ENCODE results near the gene LNX2.

The LNX2 gene

DNA sequence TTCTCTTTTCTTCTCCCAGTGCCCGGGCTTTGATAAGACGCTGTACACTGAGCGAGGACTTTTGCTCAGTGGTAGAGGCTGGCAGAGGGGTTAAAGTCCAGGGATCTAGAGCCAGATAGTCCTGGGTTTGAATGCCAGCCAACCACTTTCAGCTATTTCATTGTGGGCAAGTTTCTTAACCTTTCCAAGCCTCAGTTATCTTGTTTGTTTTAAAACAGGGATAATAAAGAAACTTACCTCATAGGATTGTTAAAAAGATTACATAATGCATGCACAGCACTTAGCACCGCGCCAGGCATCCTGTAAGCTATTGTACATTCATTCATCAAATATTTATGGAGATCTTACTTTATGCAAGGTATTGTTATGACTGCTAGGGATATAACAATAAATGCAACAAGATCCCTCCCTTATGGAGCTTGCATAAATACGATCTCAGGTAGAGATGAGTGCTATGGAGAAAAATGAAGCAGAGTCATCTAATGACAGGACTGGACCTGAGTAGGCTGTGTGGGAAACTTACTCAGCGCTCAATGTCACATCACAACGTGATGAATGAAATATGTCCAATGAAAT, 70.8 kb downstream of the LNX2 start:
- peak; percentile 86 for DNase-seq

DNA sequence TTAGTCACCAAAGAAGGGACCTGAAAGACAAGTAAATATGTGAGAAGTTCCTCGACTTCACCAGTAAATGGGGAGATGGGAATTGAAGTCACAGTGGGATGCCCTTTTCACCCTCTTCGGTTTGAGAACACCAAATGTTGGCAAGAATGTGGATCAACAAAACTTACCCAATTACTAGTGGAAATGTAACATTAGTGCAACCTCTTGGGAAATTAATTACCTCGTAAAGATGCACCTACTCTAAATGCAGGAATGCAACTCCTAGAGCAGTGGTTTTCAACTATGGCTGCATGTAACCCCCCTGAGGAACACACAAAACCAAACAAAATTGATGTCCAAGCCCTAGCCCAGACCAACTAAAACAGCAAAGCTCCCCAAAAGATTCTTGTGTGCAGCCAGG, 78.1 kb downstream of the LNX2 start:
- no peak for DNase-seq

DNA sequence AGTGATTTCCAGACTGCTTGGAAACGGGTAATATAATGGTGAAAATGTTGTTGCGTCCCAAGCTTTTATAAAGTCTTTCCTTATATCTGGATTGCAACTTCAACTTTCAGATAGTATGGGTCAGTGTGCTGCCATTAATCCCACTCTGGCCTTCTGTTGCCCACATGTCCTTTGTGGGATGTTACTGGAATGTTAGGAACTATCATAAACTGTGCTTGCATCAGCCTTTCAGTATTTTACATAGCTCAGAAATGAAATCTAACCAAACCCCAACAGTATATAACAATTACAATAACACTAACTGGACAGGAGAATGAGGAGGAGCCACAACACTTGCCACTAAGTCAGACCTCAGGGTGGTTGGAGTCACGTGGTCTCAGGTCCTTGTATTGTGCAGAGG, 78.9 kb downstream of the LNX2 start:
- DNase-seq: no peak

DNA sequence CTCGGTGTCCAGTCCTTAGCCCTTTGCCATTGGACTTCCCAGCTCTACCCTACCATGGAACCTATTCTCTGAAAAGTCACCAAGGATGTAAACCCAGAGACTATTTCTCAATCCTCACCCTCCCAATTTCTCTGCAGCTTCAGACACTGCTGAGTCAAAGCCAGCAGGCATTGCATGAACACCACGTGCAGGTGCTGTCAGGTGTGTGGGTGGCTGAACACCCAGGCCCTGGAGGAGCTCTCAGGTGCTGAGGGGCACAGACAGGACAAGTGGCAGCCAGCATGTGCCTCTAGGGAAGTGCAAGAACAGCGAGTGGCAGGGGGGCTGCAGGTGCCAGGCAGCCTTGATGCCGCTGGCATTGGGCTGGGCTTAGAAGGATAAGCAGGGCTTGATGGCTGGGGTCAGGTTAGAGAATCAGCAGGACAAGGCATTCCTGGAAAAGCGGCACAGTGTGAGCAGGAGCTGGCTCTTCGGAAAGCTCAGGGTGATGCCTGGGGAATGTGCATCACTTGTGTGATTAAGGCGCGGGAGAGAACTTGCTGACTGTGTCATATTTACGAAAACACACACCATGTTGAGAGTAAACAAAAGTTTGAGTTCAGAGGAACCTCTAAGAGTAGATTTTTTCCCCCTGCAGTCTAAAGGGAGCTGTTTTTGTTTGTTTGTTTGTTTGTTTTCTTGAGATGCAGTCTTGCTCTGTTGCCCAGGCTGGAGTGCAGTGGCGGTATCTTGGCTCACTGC, 83.8 kb downstream of the LNX2 start:
- DNase-seq: peak; percentile 60

DNA sequence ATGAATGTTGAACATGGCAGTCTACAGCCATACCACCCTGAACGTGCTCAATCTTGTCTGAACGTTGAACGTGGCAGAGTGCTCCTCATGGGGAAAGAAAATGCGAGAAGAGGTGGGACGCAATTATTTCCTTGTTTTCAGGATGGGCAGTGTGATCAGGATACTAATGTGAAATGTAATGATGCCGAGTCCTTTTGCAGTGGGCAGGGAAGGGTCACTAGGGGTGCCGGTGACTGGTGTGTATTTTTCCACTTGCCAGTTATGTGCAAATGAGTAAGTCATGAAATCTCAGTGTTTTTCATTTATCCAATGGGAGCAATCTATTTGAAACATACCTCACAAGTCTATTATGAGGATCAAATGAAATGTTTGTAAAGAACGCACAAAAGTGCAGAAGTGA, 84.8 kb downstream of the LNX2 start:
- peak; percentile 39 for DNase-seq

DNA sequence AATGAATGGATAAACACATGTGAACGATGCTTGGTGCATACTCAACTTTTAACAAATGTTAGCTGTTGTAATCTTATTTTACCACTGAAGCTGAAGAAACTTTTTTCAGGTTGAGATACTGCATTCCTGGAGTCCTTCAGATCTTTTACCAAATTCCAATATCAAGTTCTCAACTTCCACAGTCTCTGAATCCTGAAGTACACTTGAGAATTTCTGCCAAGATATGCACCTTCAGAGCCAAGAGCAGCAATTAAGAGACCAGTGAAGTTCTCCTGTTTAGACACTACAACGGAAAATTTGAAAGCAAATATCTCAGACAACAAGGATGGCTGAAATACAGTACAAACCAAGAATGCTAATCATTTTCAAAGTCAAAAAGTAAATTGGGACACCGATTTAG, 85.3 kb downstream of the LNX2 start:
- DNase-seq: no peak

DNA sequence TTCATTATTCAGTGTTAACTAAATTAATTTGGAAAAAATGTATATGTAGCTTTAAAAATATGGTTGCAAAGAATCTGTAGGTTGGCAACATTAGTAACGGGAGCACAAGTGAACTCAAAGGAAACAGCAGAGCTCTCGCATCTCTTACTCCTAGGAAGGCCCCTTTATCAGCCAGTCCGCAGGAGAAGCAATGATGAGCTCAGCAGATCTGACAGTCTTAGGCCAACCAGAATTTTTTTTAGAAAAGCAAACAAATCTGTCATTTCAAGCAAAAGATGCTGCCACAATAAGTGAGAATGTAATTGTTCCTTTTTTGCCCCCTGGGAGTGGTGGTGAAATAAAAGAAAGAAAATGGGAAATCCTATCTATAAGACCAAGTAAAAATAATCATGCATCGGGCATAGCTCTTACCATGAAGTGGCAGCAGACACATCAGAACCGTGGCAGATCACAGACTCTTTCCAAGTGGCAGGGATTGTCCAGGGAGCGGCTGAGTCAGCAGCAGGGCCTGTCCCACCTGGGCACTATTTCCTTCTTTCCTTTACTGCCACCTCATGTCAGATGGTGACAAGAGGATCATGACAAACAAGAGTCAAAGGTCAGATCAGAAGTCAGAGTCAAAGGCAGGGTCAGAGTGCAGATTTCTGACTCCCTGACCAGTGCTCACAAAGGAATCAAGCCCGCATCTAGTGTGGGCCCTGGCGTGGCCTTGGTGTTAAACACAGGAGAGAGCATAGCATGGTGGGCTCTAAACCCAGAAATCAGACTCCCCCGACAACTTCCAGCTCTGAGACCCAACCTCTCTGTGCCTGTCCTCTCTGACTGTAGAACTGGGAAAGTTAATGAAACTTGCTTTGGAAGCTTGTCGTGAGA, 86.0 kb downstream of the LNX2 start:
- no peak for DNase-seq

DNA sequence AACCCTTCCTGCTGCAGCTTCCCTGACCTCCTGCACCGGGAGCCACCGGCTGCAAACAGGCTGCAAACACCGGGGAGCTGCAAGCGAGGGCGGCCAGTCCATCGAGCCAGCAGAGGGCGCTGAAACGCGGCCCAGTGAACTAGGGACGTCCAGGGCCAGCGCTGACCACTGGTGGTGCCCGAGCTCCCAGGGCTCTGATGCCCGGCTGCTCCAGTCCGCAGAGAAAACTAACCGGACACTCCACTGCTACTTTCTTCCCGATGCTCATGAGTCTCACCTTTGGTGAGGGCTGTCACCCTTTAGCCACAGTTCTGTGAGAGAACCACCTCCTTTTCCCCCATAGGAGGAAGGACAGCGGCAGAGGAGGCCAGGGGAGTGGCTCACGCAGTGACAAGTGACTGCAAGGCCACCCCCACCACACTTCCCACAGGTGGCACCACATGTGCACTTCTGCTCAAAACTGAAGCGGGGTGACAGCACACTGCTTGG, 87.1 kb downstream of the LNX2 start:
- peak; percentile 63 for DNase-seq

DNA sequence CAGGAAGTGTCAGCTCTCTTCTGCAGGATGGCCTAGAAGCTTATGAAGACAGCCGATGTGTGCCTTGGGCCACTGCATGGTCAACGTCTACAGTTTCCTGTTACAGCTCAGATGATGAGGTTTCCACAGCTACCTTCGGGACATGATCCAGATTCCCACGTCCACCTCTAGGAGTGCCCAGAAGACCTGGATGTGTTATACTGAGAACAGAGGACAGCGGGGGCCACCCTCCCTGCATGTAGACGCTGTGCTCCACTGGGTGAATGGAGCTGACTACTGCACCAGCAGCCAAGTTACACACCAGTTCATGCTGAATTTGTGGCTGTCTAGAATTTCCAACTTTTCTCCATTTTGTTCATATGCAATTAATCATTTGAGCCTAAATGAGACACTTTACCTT, 91.4 kb downstream of the LNX2 start:
- no peak for DNase-seq

DNA sequence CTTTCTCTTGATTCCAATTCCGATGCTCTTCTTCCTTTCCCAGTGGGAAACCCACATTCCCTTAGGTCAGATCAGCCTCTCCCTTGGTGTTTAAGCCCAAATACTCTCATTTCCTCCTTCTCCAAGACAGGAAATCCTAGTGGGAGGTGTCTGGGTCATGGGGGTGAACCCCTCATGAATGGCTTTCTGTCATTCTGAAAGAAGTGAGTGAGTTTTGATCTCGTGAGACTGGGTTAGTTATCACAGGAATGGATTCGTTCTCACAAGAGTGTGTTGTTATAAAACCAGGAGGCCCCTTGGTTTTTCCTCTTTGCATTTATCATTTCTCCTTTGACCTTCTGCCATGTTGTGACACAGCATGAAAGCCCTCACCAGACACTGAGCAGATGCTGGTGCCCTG, 93.8 kb downstream of the LNX2 start:
- DNase-seq: no peak

DNA sequence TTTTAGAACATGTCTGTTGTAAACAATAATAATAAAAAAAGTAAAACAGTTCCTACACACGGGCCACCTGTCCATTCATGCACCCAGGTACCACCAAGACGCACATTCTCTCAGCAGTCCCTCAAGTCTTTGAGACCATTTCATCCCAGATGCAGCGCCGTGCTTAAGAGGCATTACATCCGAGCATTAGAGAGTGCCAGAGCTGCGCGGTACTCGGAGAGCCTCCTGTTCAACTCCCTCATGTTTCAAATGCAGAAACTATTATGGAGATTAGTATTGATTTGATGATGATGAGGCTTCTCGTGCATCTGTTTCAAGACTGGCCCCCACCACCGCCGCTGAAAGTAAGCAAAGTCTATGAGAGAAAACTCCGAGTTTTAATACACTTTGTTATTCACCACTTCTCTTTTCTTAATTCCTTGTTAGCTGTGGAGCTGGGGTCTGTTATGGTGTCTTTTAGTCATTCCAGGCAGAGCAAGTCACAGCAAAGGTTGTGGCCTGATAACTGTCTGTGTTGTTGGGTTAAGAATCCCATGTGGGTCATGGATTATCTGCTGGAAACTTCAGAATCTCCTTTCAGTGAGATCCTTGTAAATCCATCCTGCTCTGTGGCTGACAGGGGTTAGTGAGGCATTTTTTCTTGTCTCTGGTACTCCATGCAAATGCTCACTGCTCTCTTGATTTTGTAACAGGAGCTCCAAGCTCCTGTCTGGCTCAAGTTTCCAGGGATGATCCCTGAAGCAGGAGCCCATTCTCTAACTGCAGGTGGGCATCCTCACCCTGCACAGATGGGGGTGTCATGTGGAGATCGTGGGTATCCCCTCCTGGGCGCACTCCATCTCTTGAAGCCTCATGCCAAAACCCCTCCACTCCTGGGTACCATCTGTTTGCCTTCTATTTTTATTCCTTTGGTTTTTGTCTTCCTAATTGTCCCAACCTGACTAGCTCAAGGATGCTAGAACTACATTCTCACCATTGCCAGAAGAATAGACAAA, 95.1 kb downstream of the LNX2 start:
- no peak for DNase-seq

DNA sequence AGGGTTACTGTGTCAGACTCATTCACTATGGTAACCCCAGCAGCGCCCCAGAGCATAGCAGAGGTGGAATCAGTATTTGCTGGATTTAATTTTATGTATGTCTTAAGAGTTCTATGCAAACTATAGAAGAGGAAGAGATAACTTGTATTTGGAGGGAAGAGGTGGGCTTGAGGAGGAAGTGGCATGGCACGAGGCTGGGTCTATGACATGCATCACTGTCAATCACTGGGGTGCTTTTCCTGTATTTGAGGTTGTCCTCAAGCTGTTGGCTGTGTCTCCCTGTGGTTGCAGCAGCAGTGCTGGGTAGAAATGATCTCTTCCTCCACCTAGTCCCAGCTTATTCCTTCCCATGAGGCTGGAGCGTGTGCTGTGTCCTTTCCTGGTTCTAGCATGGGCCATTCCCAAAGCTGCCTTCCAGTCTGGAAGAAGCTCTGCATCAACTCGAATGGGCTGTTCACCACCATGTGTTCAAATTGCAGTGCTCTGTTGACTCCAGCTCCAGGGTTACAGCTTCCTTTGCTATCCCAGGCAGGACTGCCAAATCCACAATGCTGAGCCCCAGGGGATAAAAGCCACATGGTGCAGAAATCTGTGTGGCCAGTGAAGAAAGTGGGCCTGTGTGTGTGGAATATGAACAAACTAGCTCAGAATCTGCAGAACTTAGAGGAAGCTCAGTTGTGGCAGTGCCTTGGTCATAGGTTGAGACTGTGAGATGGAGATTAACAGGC, 96.8 kb downstream of the LNX2 start:
- DNase-seq: no peak

DNA sequence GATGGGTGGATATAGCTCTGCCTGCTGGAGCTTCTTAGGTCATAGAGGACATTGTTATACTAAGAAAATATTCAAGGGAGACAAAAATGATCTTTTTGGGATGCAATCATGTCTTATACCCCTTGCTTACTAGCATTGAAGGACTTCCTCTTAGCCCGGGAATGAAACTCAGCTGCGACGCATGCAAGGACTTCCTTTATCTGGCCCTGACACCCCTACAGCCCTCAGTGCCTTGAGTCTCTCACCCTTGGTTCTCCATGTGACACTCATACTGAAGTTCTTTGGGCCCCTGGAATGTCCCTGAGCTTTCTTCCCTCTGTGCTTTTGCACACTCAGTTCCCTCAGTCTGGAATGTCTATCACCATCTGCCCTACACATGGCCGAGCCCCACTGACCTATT, 97.5 kb downstream of the LNX2 start:
- no peak for DNase-seq

DNA sequence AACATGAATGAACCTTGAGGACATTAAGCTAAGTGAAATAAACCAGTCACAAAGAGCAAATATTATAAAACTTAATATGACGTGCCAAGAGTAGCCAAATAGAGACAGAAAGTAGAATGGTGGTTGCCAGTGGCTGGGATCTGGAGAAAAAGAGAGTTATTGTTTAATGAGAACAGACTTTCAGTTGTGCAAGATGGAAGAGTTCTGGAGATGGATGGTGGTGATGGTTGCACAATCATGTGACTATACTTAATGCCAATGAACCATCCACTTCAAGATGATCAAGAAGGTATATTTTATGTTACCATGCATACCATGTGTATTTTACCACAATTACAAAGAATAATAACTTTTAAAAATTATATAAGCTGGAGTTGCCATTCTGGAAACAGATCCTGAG, 104.2 kb downstream of the LNX2 start:
- DNase-seq: no peak

DNA sequence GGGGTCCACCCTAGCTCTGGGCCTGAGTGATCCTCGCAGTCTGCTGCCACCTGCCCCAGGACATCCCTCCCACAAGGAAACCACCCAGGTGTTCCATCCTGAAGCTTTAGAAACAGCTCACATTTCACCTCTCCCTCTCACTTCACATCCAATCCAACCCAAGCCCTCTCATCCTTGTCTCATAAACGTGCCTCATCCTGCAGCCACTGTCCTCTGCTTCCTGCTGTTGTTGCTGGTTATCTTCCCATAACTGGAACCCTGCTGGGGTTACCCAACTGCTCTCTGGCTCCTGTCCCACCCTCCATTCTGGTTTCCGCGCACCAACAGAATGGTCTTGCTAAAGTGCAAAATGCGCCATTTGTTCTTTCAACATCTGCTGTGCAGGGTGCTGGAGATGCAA, 110.2 kb downstream of the LNX2 start:
- peak; percentile 33 for DNase-seq

DNA sequence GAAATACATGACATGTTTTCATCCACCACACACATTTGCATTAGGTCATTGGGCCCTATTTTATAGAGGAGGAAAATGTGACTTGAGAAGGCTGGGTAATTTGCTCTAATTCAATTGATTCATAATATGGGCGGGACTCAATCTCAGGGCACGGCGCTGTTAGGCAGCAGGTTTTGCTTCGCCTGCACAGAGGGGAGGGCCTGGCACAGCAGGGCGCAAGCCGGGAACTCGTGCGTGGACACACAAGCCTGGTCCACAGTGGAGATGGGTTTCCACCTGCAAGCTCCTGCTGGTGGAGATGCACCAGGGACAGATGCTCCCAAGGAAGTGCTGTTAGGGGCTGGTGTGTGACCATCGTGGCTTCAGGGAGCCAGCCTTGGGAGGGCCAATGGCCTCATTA, 111.5 kb downstream of the LNX2 start:
- DNase-seq: no peak

DNA sequence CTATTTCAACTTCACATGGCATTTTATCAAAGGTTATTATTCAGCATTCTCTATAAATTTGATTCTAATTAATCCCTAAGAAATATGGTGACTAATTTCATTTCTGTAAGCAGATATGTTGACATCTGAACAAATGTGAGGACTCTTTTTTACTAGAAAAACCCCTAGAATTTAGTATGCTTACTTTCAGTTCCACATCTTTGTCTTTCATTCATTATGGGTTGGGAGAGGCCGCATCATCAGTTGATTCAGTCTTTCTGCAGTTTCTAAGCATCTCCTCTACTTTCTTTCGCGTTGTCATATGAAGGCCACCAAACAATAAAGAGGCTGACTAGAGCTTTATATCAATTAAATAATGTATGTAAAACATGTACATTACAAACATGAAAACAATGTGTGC, 114.5 kb downstream of the LNX2 start:
- DNase-seq: no peak

DNA sequence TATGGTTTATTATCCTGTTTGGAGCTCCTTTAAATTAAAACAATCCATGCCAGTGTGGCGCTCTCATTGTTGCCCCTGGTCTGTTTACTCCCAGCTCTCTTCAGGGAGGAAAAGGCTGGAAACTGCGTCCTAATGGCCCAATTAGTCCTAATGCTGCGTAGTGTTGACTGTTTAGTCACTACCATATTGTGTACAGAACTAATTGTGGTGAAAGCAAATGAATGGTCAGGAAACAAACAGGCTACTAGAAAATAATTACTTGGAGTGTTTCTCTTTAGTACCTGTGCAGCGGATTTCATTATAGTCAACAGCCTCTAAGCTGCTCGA, 115.5 kb downstream of the LNX2 start:
- DNase-seq: peak; percentile 69

DNA sequence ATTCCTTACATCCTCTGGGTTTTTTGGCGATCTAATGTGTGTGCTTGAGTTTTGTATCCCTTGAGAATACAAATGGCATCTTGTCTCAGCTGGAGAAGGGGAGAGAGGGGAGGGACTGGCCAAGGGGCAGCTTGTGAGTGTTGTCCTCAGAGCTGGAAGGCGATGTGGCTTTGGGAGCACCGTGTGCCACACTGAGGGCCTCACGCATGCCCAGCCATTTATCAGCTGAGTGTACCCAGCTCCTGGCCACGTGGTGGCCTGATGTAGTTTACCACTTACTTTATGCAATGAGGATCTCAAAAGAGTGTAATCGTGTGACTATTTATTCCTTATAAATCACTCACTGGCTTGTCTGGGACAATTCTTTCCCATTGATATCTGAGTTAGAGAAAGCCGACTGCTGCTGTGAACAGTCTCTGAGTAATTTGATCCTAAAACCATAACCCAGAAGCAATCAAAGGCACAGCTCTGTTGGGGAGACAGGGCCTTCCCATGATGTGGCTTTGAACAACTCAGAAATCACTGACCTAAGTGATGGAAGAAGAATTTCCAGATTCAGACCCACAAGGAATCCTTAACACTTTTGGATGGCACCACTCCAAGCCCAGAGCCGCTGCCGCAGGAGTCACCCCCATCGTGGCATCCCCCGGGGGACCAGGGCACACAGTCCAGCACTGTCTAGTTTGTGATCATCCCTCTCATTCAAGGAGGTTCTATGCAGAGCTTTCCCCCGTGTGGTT, 116.0 kb downstream of the LNX2 start:
- peak; percentile 42 for DNase-seq

DNA sequence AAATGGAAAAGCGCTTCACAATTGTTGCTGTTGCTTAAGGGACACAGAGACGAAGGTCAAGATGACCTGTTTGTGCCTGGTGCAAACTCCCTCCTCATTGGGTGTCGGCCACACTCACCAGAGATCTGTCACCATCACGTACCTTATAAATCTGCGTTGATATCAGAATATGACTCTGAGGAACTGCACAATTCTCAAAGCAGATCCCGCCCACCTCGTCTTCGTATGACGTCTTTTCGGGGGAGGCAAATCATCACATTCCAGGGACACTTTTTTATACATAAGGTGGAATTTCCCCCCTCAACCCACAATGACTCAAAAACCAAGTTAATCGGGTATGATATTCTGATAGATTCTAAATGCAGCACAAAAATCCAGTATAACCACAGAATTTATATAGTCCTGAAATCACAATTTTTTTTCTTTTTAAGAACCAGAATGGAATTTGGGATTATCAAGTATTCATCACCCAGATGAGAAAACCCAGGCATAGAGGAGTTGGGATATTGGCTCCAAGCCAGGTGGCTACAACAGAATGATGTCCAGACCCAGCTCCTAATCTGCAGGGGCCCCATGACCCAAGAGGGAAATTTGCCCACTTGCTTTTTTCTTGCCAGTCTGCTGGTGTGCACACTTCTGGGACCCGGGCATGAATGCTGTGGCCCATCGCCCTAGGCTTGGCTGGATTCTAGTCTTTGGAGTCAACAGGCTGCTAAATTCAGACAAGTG, 119.4 kb downstream of the LNX2 start:
- DNase-seq: no peak
